HG03565 (cell line): ENCODE data around the gene POU6F2.

Source experiments
- ATAC-seq: cut with Tn5 transposase; IDR thresholded peaks from one replicate; pipeline ENCODE4 v1.9.1; 2021; ENCODE audit warnings: mild to moderate bottlenecking, moderate library complexity; ENCODE audit not compliant: unreplicated experiment

Gene POU6F2

DNA sequence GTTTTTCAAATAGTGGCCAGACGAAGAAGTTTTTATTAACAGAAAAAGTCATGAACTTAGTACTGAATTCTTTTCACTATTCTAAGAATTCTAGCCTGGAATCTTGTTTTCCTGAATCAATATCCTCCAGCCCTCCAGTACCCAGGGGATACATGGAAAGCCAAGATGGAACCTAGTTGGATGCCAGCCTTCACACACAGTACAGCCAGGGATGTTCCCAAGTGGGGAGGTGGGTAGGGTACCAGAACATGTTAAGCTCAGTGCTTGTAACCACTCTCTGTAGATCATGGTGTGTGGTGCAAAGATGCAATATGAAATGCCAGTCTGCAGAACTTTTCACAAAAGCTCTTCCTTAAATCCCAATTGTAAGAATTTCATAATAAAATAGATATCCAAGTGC is 128.0 kb downstream of the POU6F2 start:
- ATAC-seq, result no peak

GRCh38 chr7:39125846-39126245 is 148.1 kb downstream of the POU6F2 start:
- ATAC-seq, result no peak

DNA sequence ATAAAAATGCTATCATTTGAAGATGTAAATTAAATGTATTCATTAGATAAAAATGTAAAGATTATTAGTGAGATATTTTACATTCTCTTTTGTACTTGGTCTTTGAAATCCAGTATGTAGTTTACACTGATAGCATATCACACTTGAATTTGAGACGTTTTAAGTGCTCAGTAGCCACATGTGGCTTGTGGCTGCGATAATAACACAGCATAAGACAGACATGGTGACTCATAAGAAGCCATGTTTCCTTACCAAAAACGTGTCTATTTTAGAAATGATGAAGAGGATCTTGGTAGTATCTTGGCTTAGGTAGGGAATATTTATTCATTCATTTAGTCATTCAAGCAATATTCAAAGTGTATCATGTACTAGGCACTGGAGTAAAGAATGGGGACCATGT is 149.3 kb downstream of the POU6F2 start:
- ATAC-seq, result no peak

DNA sequence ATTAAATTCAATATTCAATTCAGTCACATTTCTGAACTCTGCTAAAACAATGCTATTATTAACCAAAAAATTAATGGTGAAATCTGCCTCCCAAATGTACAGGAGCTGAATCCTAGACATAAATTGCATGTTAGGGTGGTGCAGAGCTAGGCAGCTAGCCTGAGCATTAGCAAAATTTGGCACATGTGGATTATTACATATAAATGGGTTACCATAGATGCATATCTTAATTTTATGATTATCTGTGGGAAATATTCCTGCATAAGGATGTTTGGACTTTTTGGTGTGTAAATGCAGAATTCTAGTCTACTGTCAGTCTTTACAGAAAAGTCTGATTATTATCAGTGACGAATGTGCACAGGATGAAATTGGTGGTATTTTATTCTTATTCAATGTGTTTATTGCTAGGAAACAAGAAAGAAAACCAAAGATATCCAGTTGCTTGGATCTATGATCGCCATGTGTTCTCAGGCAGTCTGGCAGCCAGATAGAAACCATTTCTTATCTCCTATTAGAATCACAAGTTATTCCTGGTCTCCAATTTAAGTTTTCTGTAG is 150.7 kb downstream of the POU6F2 start:
- no peak for ATAC-seq

DNA sequence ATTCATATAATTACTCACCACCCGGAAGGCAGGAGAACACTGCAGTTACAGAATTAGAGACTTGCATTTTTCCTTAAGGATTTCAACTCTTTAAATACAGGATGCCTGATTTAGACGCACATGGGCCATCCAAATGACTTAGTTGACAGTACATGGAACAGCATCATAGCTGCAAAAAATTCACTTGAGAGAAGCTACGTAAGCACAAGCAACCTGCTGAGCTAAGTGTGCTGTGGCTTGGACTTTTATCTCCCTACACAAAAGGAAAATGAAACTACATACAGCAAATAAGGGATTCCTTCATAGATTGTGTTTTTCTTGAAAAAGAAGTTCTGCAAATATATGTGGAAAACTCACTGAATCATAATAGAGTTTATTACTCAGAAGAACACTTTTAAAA is 152.6 kb downstream of the POU6F2 start:
- ATAC-seq, result no peak

DNA sequence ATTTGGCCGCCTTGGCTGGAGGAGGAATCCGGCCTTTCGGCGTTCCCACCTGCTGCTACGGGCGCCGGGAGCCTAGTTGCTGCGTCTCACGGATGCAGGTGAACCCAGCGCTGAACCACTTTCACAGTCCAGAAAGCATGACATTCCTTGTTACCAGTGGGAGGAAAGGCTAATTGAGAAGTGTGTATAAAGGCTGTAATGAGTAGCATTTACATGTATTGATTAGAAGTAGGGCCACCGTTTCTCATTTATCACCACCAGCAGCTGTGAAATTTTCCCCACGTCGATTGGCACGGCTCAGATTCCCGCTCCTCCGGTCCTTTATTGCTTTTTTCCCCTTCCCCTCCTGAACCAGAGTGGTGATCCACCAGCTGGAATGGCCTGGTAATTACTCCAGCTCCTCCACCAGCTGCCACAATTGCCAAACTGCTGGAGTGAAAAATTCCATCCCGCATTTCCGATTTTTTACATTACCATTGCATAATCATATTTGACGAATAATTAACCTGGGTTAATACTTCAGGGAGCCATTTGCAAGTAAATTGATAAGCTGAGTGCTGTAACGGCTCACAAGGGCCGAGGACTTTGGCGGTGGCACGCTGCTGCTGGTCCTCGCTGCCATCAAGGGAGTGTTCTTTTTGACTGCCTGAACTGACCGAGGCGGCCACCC is 153.3 kb downstream of the POU6F2 start:
- no peak for ATAC-seq

GRCh38 chr7:39132306-39132705 is 154.6 kb downstream of the POU6F2 start:
- no peak for ATAC-seq

DNA sequence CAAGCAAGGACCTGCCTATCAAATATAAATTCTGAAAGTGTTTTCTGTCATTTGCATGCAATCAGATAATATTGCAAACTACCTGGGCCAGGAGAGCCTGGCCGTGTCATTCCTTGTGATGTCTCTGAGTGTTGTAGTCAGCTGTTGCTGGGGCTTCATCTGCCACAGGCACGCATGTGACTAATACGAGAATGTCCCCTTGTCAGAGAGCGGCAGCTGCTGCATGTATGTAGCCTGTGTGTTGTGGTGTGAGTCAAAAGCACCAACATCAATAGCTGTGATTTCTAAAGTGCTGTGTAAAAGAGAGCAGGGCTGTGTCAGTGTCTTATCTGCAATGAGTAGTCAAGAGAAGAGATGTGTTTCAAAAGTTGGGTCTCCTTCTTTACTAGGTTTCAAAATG is 155.4 kb downstream of the POU6F2 start:
- ATAC-seq, result no peak

DNA sequence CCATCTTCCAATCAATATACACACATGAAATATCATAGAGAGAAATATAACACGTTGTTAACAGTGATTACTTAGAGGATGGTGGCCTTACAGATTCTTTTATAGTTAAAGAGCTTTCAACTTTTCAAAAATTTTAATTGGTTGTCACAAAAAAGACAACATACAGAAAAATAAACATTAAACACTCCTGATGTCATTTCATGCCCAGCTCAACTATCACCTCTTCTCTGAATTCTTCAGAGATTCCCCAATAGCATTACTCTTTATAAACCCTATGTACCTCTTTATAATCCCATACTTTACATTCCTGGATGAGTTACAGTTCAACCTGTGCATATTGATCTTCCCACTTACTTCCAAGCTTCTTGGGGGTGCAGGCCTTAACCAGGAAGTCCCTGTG is 159.8 kb downstream of the POU6F2 start:
- ATAC-seq, result no peak

- no peak for ATAC-seq
Observed at GRCh38 chr7:39142750-39143149, 165.0 kb downstream of the POU6F2 start.

- ATAC-seq, result no peak
Observed at GRCh38 chr7:39144420-39144819, 166.7 kb downstream of the POU6F2 start.

DNA sequence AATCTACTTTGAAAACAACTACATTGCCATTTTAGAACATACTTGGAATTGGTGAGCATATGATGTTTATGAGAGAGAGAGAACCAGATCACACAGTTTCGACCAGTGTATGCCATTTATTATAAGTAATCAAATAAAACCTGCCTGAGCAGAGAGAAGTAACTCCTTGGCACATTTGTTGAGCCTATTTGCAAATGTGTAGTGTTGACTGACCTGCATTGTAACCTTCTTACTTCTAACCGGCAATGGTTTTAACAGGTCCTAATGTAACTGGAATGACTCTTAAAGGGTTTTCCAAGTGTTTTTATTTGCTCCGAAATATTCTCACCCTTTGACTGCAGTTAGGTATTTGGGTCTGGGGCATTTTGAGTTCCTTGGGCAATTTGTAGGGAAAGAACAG is 167.6 kb downstream of the POU6F2 start:
- no peak for ATAC-seq

- ATAC-seq, result no peak
Observed at GRCh38 chr7:39145935-39146334, 168.2 kb downstream of the POU6F2 start.

DNA sequence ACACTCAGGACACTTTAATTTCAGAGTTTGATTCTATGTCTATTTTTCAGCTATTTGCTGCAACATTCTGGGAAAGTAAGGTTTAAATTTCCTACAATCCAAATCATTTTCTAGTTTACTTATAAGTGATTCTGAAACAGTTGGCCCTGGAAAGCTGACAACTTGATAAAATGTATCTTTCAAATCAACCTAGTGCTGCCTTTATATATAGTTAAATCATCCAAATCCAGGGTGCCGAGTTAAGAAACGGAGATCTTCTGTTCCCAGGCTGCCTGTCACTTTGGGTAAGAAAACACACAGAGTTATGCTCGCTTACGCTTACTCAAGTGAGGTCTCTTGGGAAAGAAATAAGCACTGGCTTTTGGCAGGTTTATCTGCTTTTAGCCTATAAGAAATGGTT is 175.0 kb downstream of the POU6F2 start:
- no peak for ATAC-seq

DNA sequence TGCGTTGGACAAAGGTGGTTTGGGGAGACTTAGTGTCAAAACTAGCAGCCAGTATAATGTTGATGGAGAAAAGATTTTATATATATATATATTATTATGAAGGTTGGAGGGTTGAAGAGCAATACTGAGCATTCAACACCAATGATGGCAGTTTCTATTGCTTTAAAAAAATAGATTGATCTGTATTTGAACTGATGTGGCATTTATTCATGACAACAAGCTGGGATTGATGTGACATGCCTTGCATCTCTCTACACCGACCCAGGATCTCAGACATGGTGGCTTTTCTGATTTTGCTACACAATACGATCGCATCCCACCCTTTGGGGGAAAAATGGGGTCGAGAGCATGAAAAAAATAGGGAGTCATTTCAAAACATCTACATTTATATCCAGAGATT is 175.4 kb downstream of the POU6F2 start:
- no peak for ATAC-seq

GRCh38 chr7:39153647-39154046 is 175.9 kb downstream of the POU6F2 start:
- no peak for ATAC-seq

DNA sequence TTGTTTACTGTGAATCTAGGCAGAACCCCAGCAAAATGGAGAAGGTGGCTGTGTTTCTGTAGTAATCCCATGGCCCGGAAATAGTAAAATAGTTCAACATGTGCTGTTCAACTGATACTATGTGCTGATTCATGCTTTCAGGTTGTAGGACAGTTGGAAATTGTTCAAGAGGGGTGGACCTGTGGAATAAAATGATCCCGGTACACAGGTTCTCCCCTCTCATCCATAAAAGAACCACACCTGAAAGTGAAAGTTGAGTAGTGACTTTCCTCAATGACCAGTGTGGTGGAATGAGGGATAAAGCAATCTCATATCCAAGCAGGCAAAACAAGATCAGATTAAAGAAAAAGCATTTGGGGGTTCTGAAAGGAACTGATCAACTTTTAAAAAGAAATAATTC is 177.1 kb downstream of the POU6F2 start:
- no peak for ATAC-seq

DNA sequence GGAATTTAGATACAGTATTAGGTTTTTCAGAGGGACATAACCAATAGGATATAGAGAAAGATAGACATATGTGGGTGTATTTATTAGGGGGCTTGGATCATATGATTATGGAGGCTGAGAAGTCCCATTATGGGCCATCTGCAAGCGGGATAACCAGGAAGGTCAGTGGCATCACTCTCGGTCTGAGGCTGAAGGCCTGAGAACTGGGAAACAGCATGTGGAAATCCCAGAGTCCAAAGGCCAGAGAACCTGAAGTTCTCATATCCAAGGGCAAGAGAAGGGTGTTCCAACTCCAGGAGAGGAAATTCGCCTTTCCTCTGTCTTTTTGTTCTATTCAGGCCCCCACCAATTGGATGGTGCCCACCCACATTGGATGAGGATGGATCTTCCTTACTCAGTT is 180.7 kb downstream of the POU6F2 start:
- no peak for ATAC-seq

GRCh38 chr7:39161903-39162302 is 184.2 kb downstream of the POU6F2 start:
- ATAC-seq, result no peak

- ATAC-seq, result no peak
Observed at GRCh38 chr7:39164887-39165286, 187.2 kb downstream of the POU6F2 start.

- no peak for ATAC-seq
Observed at GRCh38 chr7:39168403-39169098, 190.8 kb downstream of the POU6F2 start.

DNA sequence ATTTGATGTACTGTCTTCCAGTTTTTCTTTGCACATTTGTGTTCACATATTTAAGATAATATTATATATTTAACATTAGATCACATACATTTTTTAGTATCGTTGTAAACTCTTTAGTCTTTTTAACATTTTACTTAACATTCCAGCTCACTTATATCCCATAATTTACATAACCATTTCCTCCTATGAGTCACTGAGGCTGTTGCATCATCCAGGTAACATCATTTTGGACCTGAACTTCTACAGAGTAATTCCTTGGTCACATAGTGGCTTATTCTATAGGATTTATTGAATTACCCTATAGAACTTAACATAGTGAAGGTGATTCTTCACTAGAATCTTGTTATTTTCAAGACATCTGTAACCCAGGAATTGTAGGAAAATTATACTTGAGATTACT is 194.4 kb downstream of the POU6F2 start:
- no peak for ATAC-seq

GRCh38 chr7:39181398-39181797 is 203.7 kb downstream of the POU6F2 start:
- ATAC-seq, result no peak
